ENCODE data around the gene TTLL8. TPM values are rescaled to one million over a fixed set of nuclear protein-coding genes. Genes with fewer than 3 reads are reported as not detected.

Gene TTLL8
- total and polyA plus RNA-seq, 2 donors (not counting 1 experiment from before 2014, with no cell fraction given): not detected

- TF ChIP-seq, protein P1, sequence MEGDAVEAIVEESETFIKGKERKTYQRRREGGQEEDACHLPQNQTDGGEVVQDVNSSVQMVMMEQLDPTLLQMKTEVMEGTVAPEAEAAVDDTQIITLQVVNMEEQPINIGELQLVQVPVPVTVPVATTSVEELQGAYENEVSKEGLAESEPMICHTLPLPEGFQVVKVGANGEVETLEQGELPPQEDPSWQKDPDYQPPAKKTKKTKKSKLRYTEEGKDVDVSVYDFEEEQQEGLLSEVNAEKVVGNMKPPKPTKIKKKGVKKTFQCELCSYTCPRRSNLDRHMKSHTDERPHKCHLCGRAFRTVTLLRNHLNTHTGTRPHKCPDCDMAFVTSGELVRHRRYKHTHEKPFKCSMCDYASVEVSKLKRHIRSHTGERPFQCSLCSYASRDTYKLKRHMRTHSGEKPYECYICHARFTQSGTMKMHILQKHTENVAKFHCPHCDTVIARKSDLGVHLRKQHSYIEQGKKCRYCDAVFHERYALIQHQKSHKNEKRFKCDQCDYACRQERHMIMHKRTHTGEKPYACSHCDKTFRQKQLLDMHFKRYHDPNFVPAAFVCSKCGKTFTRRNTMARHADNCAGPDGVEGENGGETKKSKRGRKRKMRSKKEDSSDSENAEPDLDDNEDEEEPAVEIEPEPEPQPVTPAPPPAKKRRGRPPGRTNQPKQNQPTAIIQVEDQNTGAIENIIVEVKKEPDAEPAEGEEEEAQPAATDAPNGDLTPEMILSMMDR (conservative IDR thresholded peaks at IDR 0.05 in 1 of 2, IDR thresholded peaks at IDR 0.05 in 1 of 2; ENCODE audit: low read depth in 1 of 2, low read length in 2 of 2): no peak
- no peak for TF ChIP-seq EZH2 (IDR thresholded peaks at IDR 0.05; ENCODE audit: low read length, missing control alignments)
- Histone ChIP-seq H3K27ac (ENCODE audit: insufficient read depth, low read length) (no peak overlapping the region), H3K4me1 (ENCODE audit: control insufficient read depth, extremely low read depth, insufficient read depth, low read length) (no peaks in the 10 kb centered on the region), H3K4me3 (replicated peaks in 1 of 4; ENCODE audit: control extremely low read depth in 1 of 4, insufficient read depth in 1 of 4, low read depth in 3 of 4, low read length in 4 of 4) (no peak overlapping the region), H3K9me3 (ENCODE audit: control insufficient read depth, insufficient read depth, low read depth, low read length) (no peaks in the 10 kb centered on the region), H3K4me2 (ENCODE audit: extremely low read depth, insufficient read depth, low read length) (no peak overlapping the region), H2AFZ (ENCODE audit: low read length) (no peak overlapping the region), H3K36me3 (ENCODE audit: control insufficient read depth, insufficient read depth, low read length) (no peaks in the 10 kb centered on the region), H3K79me2 (ENCODE audit: control insufficient read depth, insufficient read depth, low read length) (no peaks in the 10 kb centered on the region), H4K20me1 (ENCODE audit: control insufficient read depth, extremely low read depth, insufficient read depth, low read length) (no peaks in the 10 kb centered on the region), H3K9ac (ENCODE audit: insufficient read depth, low read length) (no peak overlapping the region), H3K27me3 (ENCODE audit: control insufficient read depth, insufficient read depth, low read length) (no peaks in the 10 kb centered on the region)
- no peak for DNase-seq (ENCODE audit: low read depth in 2 of 2)
Measured at GRCh38 chr22:50078761-50079160, 20.7 kb upstream of the TTLL8 start.

DNA sequence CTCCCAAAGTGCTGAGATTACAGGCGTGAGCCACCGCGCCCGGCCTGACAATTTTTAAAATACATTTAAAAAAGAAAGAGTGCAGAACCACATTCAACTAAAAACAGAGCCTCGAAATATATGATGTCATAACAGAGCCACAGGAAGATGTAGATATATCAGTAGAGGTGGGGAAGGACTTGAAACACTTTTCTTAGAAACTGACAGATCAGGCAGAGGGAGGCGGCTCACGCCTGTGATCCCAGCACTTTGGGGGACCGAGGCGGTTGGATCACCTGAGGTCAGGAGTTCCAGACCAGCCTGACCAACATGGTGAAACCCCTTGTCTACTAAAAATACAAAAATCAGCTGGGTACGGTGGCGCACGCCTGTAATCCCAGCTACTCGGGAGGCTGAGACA lies 20.1 kb upstream of the TTLL8 start:
- DNase-seq (ENCODE audit: low read depth in 2 of 2): no peak
- no peaks in the 10 kb centered on the region for H3K4me1 ChIP-seq (ENCODE audit: control insufficient read depth, extremely low read depth, insufficient read depth, low read length)
- no peaks in the 10 kb centered on the region for H3K79me2 ChIP-seq (ENCODE audit: control insufficient read depth, insufficient read depth, low read length)
- H3K36me3 ChIP-seq (ENCODE audit: control insufficient read depth, insufficient read depth, low read length): no peaks in the 10 kb centered on the region
- H3K4me3 ChIP-seq (replicated peaks in 1 of 4; ENCODE audit: control extremely low read depth in 1 of 4, insufficient read depth in 1 of 4, low read depth in 3 of 4, low read length in 4 of 4): no peak overlapping the region
- no peaks in the 10 kb centered on the region for H3K27me3 ChIP-seq (ENCODE audit: control insufficient read depth, insufficient read depth, low read length)
- no peaks in the 10 kb centered on the region for H4K20me1 ChIP-seq (ENCODE audit: control insufficient read depth, extremely low read depth, insufficient read depth, low read length)
- H3K9ac ChIP-seq (ENCODE audit: insufficient read depth, low read length): no peak overlapping the region
- no peaks in the 10 kb centered on the region for H3K9me3 ChIP-seq (ENCODE audit: control insufficient read depth, insufficient read depth, low read depth, low read length)
- H3K4me2 ChIP-seq (ENCODE audit: extremely low read depth, insufficient read depth, low read length): no peak overlapping the region
- no peak overlapping the region for H3K27ac ChIP-seq (ENCODE audit: insufficient read depth, low read length)
- TF ChIP-seq, protein P1 (conservative IDR thresholded peaks at IDR 0.05 in 1 of 2, IDR thresholded peaks at IDR 0.05 in 1 of 2; ENCODE audit: low read depth in 1 of 2, low read length in 2 of 2): no peak
- no peak for TF ChIP-seq EZH2 (IDR thresholded peaks at IDR 0.05; ENCODE audit: low read length, missing control alignments)
- H2AFZ ChIP-seq (ENCODE audit: low read length): no peak overlapping the region

DNA sequence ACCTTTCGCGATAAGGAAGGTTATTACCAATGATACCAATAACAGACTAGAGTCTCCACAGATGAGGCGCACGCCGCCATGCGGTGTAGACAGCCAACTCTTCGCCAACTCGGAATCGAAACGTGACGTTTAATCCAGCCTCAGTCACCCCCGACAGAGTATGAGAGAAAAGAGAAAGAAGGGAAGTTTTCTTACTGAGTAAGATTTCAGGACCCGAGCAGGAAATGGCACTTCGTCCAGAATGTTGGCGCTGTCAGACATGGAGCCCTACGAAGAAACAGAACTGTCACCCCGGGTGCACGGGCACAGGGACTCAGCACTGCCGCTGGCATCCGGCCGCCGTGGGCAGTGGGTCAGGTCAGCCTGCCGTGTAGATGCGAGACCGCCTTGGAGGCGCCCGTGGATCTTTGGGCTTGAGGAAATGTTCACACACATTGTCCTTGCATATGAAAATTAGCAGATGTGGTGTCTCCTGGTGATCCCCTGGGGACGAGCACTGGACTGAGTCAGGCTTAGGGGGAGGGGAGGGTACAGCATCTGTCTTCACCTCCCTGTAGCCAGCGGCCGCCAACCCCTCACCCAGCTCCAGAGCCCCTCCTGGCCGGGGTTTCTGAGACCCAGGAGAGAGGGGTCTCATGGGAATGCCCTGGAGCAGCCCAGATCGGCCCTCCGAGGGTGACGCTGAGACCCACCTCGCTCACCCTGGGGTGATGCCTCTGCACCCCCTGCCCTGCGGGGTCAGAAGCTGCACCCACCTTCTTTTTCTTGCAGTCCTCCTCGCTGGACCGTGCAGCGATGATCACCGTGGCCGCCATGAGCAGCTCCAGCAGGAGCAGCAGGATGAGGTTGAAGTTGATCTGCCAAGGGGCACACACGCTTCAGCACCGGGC lies 18.8 kb upstream of the TTLL8 start:
- Histone ChIP-seq H4K20me1 (ENCODE audit: control insufficient read depth, extremely low read depth, insufficient read depth, low read length) (no peaks in the 10 kb centered on the region), H2AFZ (ENCODE audit: low read length) (no peak overlapping the region), H3K4me3 (replicated peaks in 1 of 4; ENCODE audit: control extremely low read depth in 1 of 4, insufficient read depth in 1 of 4, low read depth in 3 of 4, low read length in 4 of 4) (no peak overlapping the region), H3K9me3 (ENCODE audit: control insufficient read depth, insufficient read depth, low read depth, low read length) (no peaks in the 10 kb centered on the region), H3K27me3 (ENCODE audit: control insufficient read depth, insufficient read depth, low read length) (no peaks in the 10 kb centered on the region), H3K4me2 (ENCODE audit: extremely low read depth, insufficient read depth, low read length) (no peak overlapping the region), H3K4me1 (ENCODE audit: control insufficient read depth, extremely low read depth, insufficient read depth, low read length) (no peaks in the 10 kb centered on the region), H3K79me2 (ENCODE audit: control insufficient read depth, insufficient read depth, low read length) (no peaks in the 10 kb centered on the region), H3K36me3 (ENCODE audit: control insufficient read depth, insufficient read depth, low read length) (no peaks in the 10 kb centered on the region), H3K27ac (ENCODE audit: insufficient read depth, low read length) (no peak overlapping the region), H3K9ac (ENCODE audit: insufficient read depth, low read length) (no peak overlapping the region)
- TF ChIP-seq, protein P1 (conservative IDR thresholded peaks at IDR 0.05 in 1 of 2, IDR thresholded peaks at IDR 0.05 in 1 of 2; ENCODE audit: low read depth in 1 of 2, low read length in 2 of 2): no peak
- TF ChIP-seq EZH2 (IDR thresholded peaks at IDR 0.05; ENCODE audit: low read length, missing control alignments): no peak
- no peak for DNase-seq (ENCODE audit: low read depth in 2 of 2)

All from fibroblast of lung (primary cell).